ENCODE measurements around the gene GPR161. TPM values are rescaled to one million over a fixed set of nuclear protein-coding genes. Genes with fewer than 3 reads are reported as not detected.

GPR161 gene
- total RNA-seq, 1 donor from 2014 or later: 36.4 TPM

DNA sequence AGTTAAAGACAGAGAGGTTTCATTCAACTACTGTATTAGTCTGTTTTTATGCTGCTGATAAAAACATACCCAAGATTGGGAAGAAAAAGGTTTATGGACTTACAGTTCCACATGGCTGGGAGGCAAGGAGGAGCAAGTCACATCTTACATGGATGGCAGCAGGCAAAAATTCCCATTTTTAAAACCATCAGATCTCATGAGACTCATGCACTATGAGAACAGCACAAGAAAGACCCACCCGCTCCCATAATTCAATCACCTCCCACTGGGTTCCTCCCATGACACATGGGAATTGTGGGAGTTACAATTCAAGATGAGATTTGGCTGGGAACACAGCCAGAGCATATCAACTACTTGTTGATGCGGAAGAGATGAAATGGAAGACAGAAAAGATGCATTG lies 9.2 kb downstream of the GPR161 start:
- H3K4me3 Mint-ChIP-seq: no peak overlapping the region
- H3K4me1 Mint-ChIP-seq: peaks cover 8% of the 10 kb centered on the region

DNA sequence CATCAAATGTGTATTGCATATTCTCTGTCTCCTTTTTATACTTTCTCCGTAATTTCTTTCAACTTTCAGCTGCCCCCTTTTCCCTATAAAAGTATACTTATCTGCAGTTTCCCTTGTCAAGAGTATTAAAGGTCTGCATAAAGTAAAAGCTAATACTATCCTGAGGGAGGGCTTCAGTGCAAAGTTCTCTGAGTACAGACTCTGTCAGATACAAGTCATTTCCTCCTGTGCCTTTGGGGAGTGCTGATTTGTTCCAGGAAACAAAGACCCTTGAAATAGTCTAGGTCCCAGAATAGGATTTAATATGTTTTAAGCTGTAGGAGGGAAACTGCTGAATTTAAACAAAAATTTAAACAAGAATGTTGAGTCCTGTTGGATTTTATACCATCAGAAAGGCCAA lies 11.7 kb downstream of the GPR161 start:
- no peak for DNase-seq (ENCODE audit: low spot score in 2 of 2, unreplicated experiment in 2 of 2)
- peaks cover 6% of the 10 kb centered on the region for H3K9me3 Mint-ChIP-seq
- H3K36me3 Mint-ChIP-seq: peaks cover 49% of the 10 kb centered on the region
- peak overlapping the region; percentile 63 for H3K27ac Mint-ChIP-seq
- H3K27me3 Mint-ChIP-seq (ENCODE audit: low read depth): no peaks in the 10 kb centered on the region
- TF ChIP-seq, protein P1, sequence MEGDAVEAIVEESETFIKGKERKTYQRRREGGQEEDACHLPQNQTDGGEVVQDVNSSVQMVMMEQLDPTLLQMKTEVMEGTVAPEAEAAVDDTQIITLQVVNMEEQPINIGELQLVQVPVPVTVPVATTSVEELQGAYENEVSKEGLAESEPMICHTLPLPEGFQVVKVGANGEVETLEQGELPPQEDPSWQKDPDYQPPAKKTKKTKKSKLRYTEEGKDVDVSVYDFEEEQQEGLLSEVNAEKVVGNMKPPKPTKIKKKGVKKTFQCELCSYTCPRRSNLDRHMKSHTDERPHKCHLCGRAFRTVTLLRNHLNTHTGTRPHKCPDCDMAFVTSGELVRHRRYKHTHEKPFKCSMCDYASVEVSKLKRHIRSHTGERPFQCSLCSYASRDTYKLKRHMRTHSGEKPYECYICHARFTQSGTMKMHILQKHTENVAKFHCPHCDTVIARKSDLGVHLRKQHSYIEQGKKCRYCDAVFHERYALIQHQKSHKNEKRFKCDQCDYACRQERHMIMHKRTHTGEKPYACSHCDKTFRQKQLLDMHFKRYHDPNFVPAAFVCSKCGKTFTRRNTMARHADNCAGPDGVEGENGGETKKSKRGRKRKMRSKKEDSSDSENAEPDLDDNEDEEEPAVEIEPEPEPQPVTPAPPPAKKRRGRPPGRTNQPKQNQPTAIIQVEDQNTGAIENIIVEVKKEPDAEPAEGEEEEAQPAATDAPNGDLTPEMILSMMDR (IDR thresholded peaks at IDR 0.05; ENCODE audit: unreplicated experiment): no peak
- no peak overlapping the region for H3K4me3 Mint-ChIP-seq
- H3K4me1 Mint-ChIP-seq: peaks cover 8% of the 10 kb centered on the region

More for the DNA sequence above, 9.2 kb downstream of the GPR161 start:
- H3K27me3 Mint-ChIP-seq (ENCODE audit: low read depth): no peaks in the 10 kb centered on the region
- TF ChIP-seq, protein P1 (IDR thresholded peaks at IDR 0.05; ENCODE audit: unreplicated experiment): no peak
- peaks cover 44% of the 10 kb centered on the region for H3K36me3 Mint-ChIP-seq
- no peak overlapping the region for H3K27ac Mint-ChIP-seq
- H3K9me3 Mint-ChIP-seq: peaks cover 6% of the 10 kb centered on the region
- no peak for DNase-seq (ENCODE audit: low spot score in 2 of 2, unreplicated experiment in 2 of 2)

DNA sequence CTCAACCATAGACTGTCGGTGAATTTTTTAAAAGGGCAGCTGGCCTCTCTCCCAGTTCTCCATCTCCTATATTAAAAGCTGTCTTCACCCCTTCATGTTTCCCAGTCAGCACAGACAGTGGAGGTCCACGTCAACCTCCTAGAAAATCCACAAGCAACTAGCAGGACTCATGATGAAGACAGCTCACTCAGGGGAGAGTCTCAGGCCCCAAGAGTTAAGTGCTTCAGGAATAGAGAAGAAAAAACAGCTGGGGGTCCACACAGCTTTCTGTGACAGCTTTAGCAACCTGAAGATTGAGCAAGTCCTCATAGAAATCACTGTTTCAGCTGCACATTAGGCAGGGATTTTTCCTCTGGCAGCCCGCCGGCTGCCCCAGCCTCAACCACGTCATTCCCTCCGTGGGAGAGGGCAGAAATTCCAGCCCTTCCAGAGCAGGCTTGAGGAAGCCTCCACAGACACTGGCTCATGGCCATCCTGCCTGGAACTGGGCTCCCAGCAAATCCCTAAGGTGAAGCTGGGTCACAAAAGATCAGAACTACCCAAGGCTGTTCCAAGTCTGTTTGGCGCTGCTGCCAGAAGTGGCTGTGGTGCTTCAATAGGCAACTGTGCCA lies 15.2 kb downstream of the GPR161 start:
- H3K4me1 Mint-ChIP-seq: peaks cover 8% of the 10 kb centered on the region
- no peak overlapping the region for H3K4me3 Mint-ChIP-seq
- H3K36me3 Mint-ChIP-seq: peaks cover 31% of the 10 kb centered on the region
- TF ChIP-seq, protein P1 (IDR thresholded peaks at IDR 0.05; ENCODE audit: unreplicated experiment): no peak
- no peaks in the 10 kb centered on the region for H3K27me3 Mint-ChIP-seq (ENCODE audit: low read depth)
- DNase-seq (ENCODE audit: low spot score in 2 of 2, unreplicated experiment in 2 of 2): no peak
- peak overlapping the region; percentile 4 for H3K27ac Mint-ChIP-seq
- peaks cover 10% of the 10 kb centered on the region for H3K9me3 Mint-ChIP-seq

DNA sequence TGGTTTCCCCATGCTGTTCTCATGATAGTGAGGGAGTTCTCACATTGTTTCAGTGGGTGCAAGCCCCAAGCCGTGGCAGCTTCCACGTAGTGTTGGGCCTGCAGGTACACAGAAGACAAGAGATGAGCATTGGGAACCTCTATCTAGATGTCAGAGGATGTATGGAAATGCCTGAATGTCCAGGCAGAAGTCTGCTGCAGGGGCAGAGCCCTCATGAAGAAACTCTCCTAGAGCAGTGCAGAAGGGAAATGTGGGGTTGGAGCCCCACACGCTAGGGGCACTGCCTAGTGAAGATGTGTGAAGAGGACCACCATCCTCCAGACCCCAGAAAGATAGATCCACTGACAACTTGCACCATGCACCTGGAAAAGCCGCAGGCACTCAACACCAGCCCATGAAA lies 17.0 kb downstream of the GPR161 start:
- Mint-ChIP-seq H3K9me3 (peaks cover 10% of the 10 kb centered on the region), H3K4me1 (peaks cover 4% of the 10 kb centered on the region), H3K27ac (no peak overlapping the region), H3K27me3 (ENCODE audit: low read depth) (no peaks in the 10 kb centered on the region), H3K4me3 (no peak overlapping the region), H3K36me3 (peaks cover 34% of the 10 kb centered on the region)
- no peak for DNase-seq (ENCODE audit: low spot score in 2 of 2, unreplicated experiment in 2 of 2)
- TF ChIP-seq, protein P1 (IDR thresholded peaks at IDR 0.05; ENCODE audit: unreplicated experiment): no peak

DNA sequence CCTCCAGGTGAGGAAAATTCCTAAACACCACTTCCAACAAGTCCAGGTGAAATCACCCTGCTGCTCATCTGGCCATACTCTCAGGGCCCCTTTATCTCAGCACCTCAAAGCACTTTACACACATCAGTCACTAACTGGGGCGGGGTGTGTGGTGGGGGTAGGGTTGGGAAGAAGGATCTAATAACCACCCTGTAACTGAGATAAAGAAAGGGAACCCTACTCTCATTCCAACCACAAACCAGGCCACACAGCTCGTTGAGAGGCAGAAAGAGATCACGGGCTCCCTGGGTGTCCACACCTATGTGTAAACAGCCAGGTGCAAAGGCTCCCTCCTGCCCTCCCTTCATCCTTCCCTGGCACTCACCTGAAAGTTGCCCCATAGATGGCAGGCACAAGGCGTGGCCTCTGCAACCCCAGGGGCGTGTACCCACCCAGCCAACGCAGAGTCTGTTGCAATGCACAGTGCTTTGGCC lies 20.4 kb downstream of the GPR161 start:
- H3K4me3 Mint-ChIP-seq: no peak overlapping the region
- no peaks in the 10 kb centered on the region for H3K27me3 Mint-ChIP-seq (ENCODE audit: low read depth)
- peaks cover 8% of the 10 kb centered on the region for H3K4me1 Mint-ChIP-seq
- peaks cover 33% of the 10 kb centered on the region for H3K36me3 Mint-ChIP-seq
- H3K9me3 Mint-ChIP-seq: peaks cover 15% of the 10 kb centered on the region
- DNase-seq (ENCODE audit: low spot score in 2 of 2, unreplicated experiment in 2 of 2): no peak
- TF ChIP-seq, protein P1 (IDR thresholded peaks at IDR 0.05; ENCODE audit: unreplicated experiment): no peak
- no peak overlapping the region for H3K27ac Mint-ChIP-seq
